Mammary epithelial cell (primary cell): ENCODE data around the gene CFAP299.

Source experiments
- EZH2 ChIP-seq: IDR thresholded peaks from 2 replicates; pipeline ENCODE4 v1.6.1; 2012; ENCODE audit warnings: low read length, inconsistent platforms, borderline replicate concordance
- TF ChIP-seq, protein P1 (sequence below), 2 donors: IDR thresholded peaks in 1 of 2; conservative IDR thresholded peaks in 1 of 2; 2 replicates each; pipeline ENCODE4 v1.5.1; 2011 to 2012; ENCODE audit warnings: inconsistent platforms in 2 of 2, low read length in 2 of 2, mild to moderate bottlenecking in 2 of 2, control low read depth in 1 of 2, low read depth in 1 of 2; ENCODE audit not compliant: insufficient read depth in 1 of 2; ENCODE audit errors: extremely low read depth in 1 of 2

DNA sequence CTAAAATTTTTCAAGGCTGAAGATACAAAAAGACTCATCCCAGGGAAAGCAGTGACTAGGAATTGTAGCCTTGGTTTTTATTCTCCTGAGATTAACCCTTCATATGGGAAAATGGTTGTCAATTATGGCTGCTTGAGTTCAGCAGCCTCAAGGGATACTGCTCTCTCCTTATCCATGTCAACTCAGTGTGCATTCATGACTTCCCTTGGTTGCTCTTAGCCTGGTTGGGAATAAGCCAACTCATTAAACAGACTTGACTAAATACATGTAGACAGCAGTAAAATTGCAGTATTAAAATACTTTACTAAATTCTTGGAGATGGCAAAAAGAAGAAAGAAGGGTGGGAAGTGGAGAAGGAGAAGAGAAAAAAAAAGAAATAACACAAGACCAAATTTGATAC is 650.5 kb downstream of the CFAP299 start:
- TF ChIP-seq, protein P1, sequence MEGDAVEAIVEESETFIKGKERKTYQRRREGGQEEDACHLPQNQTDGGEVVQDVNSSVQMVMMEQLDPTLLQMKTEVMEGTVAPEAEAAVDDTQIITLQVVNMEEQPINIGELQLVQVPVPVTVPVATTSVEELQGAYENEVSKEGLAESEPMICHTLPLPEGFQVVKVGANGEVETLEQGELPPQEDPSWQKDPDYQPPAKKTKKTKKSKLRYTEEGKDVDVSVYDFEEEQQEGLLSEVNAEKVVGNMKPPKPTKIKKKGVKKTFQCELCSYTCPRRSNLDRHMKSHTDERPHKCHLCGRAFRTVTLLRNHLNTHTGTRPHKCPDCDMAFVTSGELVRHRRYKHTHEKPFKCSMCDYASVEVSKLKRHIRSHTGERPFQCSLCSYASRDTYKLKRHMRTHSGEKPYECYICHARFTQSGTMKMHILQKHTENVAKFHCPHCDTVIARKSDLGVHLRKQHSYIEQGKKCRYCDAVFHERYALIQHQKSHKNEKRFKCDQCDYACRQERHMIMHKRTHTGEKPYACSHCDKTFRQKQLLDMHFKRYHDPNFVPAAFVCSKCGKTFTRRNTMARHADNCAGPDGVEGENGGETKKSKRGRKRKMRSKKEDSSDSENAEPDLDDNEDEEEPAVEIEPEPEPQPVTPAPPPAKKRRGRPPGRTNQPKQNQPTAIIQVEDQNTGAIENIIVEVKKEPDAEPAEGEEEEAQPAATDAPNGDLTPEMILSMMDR (conservative IDR thresholded peaks at IDR 0.05 in 1 of 2, IDR thresholded peaks at IDR 0.05 in 1 of 2; ENCODE audit: extremely low read depth in 1 of 2, insufficient read depth in 1 of 2, low read depth in 1 of 2, low read length in 2 of 2) = no peak
- TF ChIP-seq EZH2 = no peak
